GM12875 (cell line): ENCODE results near the gene POLA1.

Source experiments
- H3K4me3 ChIP-seq: one replicate; pipeline ENCODE4 v1.5.1; 2011; ENCODE audit warnings: low read depth, low read length, control low read depth
- TF ChIP-seq, protein P1 (sequence below): IDR thresholded peaks from 2 replicates; pipeline ENCODE4 v1.5.1; 2011; ENCODE audit warnings: low read depth, mild to moderate bottlenecking, control low read depth, inconsistent platforms, low read length, moderate library complexity, borderline replicate concordance; ENCODE audit not compliant: insufficient read depth

POLA1 gene

DNA sequence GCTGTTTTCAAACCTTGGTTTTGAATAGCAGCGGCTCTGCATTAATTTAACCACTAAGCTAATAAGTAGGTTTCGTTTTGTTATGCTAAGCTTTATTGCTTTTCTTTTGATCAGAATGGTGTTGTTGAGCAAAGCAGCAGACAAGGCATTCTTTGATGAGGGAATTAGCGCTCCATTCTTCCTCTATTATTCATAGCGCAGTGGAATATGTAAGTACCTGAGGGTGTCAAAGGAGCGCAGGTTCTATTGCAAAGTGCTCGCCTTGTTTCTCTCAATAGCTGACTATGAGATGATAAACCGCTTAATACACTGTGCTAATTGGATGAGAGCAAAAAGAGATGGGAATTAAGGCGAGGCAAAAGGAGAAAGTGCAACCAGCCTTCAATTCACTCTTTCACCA is 305.8 kb downstream of the POLA1 start:
- TF ChIP-seq, protein P1, sequence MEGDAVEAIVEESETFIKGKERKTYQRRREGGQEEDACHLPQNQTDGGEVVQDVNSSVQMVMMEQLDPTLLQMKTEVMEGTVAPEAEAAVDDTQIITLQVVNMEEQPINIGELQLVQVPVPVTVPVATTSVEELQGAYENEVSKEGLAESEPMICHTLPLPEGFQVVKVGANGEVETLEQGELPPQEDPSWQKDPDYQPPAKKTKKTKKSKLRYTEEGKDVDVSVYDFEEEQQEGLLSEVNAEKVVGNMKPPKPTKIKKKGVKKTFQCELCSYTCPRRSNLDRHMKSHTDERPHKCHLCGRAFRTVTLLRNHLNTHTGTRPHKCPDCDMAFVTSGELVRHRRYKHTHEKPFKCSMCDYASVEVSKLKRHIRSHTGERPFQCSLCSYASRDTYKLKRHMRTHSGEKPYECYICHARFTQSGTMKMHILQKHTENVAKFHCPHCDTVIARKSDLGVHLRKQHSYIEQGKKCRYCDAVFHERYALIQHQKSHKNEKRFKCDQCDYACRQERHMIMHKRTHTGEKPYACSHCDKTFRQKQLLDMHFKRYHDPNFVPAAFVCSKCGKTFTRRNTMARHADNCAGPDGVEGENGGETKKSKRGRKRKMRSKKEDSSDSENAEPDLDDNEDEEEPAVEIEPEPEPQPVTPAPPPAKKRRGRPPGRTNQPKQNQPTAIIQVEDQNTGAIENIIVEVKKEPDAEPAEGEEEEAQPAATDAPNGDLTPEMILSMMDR: no peak
- no peak overlapping the region for H3K4me3 ChIP-seq

DNA sequence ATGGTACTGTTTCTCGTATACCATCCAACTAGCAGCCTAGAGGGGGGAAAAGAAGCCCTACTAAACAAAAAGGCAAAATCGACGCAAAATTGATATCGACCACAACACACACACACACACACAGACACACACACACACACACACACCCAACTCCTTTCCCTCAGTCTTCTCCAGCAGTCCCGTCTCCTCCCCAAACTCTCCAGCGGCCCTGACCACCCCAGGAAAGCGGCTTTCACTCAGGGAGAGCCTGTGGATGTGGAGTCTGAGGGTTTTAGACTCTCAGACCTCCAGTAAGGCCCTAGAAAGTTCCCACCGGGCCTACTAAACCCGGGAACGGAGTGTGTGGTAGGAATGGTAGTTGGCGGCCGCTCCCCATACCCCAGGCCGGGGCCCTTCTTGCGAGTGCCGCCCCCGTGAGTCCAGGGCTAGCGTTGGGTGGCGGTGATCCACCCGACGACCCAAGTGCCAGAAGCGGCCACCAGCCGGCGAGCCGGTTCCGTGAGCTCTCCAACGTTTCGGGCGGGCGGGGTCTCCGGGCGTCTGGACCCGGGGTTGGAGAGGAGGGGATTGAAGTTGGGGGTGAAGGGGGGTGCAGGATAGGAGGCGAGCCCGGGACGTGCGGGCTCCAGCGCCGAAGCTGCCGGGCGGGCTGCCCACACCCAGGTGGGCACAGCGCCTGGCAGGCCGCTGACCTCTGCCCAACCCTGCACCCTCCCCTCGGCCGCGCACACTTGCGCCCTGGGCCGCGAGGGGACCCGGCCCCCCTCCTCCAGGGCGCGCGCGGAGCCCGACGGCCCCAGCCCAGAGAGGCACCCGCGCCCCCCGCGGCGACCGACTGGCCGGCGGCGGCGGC is 308.3 kb downstream of the POLA1 start:
- H3K4me3 ChIP-seq: no peak overlapping the region
- TF ChIP-seq, protein P1: no peak

DNA sequence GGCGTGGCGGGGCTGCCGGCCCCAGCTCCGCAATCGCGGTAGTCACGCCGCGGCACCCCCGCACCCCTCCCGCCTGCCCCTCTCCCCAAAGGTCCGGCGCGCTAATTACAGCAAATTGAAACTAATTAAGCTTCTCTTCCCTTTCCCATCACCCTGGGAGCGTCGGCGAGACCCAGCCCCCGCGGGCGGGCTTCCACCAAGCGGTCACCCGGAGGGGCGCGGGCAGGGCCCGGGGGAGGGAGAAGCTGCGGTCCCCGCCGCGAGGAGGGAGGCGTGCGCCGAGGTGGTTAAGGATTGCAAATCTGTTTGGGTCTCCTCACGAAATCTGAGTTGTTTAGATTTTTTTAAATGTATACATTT is 308.9 kb downstream of the POLA1 start:
- H3K4me3 ChIP-seq: no peak overlapping the region
- TF ChIP-seq, protein P1: no peak

DNA sequence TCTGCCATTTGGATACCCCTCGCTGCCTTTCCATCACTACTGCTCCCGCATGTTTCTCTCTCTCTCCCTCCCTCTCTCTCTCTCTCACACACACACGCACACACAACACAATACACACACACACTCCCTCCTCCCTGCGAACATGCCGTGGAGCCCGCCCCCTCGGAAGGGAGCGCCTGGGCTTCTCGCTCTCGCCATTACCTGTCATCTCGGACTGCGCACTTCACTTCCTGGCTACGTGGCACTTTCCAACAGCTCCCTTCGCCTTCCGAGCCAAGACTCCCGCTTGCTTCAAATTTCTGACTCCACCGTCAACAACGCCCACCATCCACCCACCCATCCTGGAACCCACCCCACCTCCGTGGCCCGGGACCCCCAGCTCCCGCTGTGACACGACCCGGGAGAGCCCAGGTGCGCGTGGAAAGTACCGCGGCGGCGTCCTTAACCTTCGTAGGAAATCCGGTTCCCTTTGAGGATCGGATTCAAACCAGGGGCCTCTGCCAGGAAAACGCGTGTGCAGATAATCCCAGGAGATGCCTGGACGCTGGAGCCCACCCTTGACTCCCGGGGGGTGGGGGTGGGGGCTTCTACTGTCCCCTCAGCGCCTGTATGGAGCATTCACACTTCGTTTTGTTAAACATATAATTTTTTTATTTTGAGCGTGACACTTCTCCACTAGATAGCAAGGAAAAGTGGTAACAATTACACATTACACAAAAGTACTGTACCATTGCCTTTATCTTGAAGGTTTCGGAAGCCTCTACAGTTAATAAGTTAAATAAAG is 309.5 kb downstream of the POLA1 start:
- H3K4me3 ChIP-seq: no peak overlapping the region
- TF ChIP-seq, protein P1: no peak

DNA sequence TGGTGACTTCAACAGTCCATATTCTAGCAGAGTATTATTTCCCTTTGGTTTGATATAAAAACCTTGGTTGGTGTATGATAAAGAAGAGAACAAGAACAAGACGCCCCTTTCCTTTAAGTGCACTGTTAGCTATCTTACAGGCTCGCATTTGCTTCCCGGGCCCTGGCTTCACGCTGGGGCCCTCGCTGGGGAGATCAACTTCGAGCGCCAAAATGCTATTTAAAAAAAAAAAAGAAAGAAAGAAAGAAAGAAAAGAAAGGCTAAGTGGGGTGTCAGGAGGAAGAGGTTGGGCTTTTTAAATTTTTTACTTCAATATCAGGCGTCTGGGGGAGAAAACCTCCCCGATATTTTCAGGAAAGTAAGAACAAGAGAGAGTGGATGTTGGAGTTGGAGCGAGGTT is 310.3 kb downstream of the POLA1 start:
- TF ChIP-seq, protein P1: no peak
- no peak overlapping the region for H3K4me3 ChIP-seq

DNA sequence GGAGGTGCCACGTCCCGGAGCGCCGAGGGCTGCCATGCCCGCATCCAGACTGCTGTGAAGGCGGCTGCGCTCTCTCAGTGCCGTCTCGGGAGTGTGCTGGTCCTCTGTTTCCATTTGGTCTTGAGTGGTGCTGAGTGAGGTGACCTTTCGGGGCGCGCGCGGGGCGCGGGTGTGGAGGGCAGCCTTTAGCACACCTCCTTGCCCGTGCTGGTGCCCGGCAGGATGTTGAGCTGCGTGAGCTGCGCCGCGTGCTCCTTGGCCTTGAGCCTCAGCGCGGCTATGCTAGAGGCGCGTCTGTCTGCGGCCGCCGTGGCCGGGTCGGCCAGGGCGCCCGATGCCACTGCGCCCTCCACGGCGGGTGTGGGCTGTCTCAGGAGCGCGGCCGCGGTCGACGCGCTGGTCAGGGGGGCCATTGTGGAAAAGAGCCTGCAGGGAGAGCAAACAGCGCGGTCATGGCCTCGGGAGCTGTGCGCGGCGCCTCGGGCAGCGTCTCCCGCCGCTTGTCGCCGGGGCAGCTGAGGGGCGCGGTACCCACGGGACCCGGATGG is 310.8 kb downstream of the POLA1 start:
- TF ChIP-seq, protein P1: no peak
- no peak overlapping the region for H3K4me3 ChIP-seq
